Ascending aorta (tissue), 2 donors: ENCODE data around the gene TSC22D2. TPM values are rescaled to one million over a fixed set of nuclear protein-coding genes. Genes with fewer than 3 reads are reported as not detected.

Experiments
- DNase-seq, 2 donors: peaks; one replicate each; pipeline ENCODE4 v3.0.0-alpha.2; 2019; ENCODE audit warnings: low spot score in 2 of 2
- H3K27ac ChIP-seq, 2 donors: fragments of 200-600 bp; sonication (generic); one replicate each; pipeline ENCODE4 v1.5.1; 2016 to 2017; ENCODE audit warnings: mild to moderate bottlenecking in 1 of 2
- H3K27me3 ChIP-seq: fragments of 200-600 bp; sonication (generic); one replicate; pipeline ENCODE4 v1.5.1; 2017
- H3K36me3 ChIP-seq, 2 donors: fragments of 200-600 bp; sonication (generic); one replicate each; pipeline ENCODE4 v1.5.1; 2016
- H3K4me1 ChIP-seq, 2 donors: fragments of 200-600 bp; sonication (generic); one replicate each; pipeline ENCODE4 v1.5.1; 2016 to 2017; ENCODE audit warnings: mild to moderate bottlenecking in 1 of 2
- H3K4me3 ChIP-seq, 2 donors: fragments of 200-600 bp; sonication (generic); one replicate each; pipeline ENCODE4 v1.5.1; 2016 to 2017; ENCODE audit warnings: mild to moderate bottlenecking in 1 of 2
- H3K9me3 ChIP-seq, 2 donors: fragments of 200-600 bp; sonication (generic); one replicate each; pipeline ENCODE4 v1.5.1; 2016
- CTCF ChIP-seq, 3 experiments: fragments of 200-600 bp in 2 of 3; fragments of 450-650 bp in 1 of 3; sonication (generic) in 2 of 3; IDR thresholded peaks; one replicate each; pipeline ENCODE4 v1.5.1; 2016 to 2019; ENCODE audit warnings: antibody characterized with exemption in 3 of 3, mild to moderate bottlenecking in 1 of 3, moderate library complexity in 1 of 3
- intact Hi-C: fragments of 100-400 bp; cut with DNase I; formaldehyde crosslinking; loops from one replicate; pipeline ENCODE4 v1.15.1; 2023
- total RNA-seq: library from RNA; depleted of rRNA; stranded (reverse); fragments of >200 nt; gene quantifications from one replicate; pipeline ENCODE4 v1.1.0, GENCODE V29; 2016

TSC22D2 gene
- total RNA-seq, 1 donor from 2014 or later: 17.9 TPM

GRCh38 chr3:150429767-150430671 is 21.9 kb downstream of the TSC22D2 start:
- no peak for DNase-seq
- TF ChIP-seq CTCF (IDR thresholded peaks at IDR 0.05): no peak
- no peak overlapping the region for H3K27ac ChIP-seq
- peaks cover 0 to 3% of the 10 kb centered on the region in 2 donors for H3K36me3 ChIP-seq
- no peak overlapping the region for H3K4me3 ChIP-seq
- peaks cover 0 to 25% of the 10 kb centered on the region in 2 donors for H3K4me1 ChIP-seq
- intact Hi-C loops: no loop called here
- H3K9me3 ChIP-seq: no peaks in the 10 kb centered on the region
- no peaks in the 10 kb centered on the region for H3K27me3 ChIP-seq

GRCh38 chr3:150433347-150433746 is 25.2 kb downstream of the TSC22D2 start:
- Histone ChIP-seq H3K9me3 (no peaks in the 10 kb centered on the region), H3K27me3 (no peaks in the 10 kb centered on the region), H3K4me3 (no peak overlapping the region), H3K27ac (no peak overlapping the region), H3K4me1 (peaks cover 0 to 25% of the 10 kb centered on the region in 2 donors), H3K36me3 (no peaks in the 10 kb centered on the region)
- no peak for DNase-seq
- TF ChIP-seq CTCF (IDR thresholded peaks at IDR 0.05): no peak
- intact Hi-C loops: no loop called here

- TF ChIP-seq CTCF (IDR thresholded peaks at IDR 0.05): no peak
- no peak for DNase-seq
- Histone ChIP-seq H3K4me3 (no peak overlapping the region), H3K4me1 (peaks cover 0 to 26% of the 10 kb centered on the region in 2 donors), H3K36me3 (no peaks in the 10 kb centered on the region), H3K27me3 (no peaks in the 10 kb centered on the region), H3K27ac (no peak overlapping the region), H3K9me3 (no peaks in the 10 kb centered on the region)
- intact Hi-C loops: no loop called here
Measured at GRCh38 chr3:150434234-150434633, 26.1 kb downstream of the TSC22D2 start.

- peaks cover 0 to 19% of the 10 kb centered on the region in 2 donors for H3K4me1 ChIP-seq
- no peaks in the 10 kb centered on the region for H3K27me3 ChIP-seq
- no peak for DNase-seq
- H3K36me3 ChIP-seq: no peaks in the 10 kb centered on the region
- no peak overlapping the region for H3K27ac ChIP-seq
- intact Hi-C loops: no loop called here
- H3K9me3 ChIP-seq: no peaks in the 10 kb centered on the region
- H3K4me3 ChIP-seq: no peak overlapping the region
- TF ChIP-seq CTCF (IDR thresholded peaks at IDR 0.05): no peak
Measured at GRCh38 chr3:150436161-150436560, 28.1 kb downstream of the TSC22D2 start.

GRCh38 chr3:150439657-150440056 is 31.6 kb downstream of the TSC22D2 start:
- H3K9me3 ChIP-seq: no peaks in the 10 kb centered on the region
- peaks cover 0 to 7% of the 10 kb centered on the region in 2 donors for H3K4me1 ChIP-seq
- no peaks in the 10 kb centered on the region for H3K27me3 ChIP-seq
- DNase-seq: no peak
- no peak overlapping the region for H3K4me3 ChIP-seq
- H3K27ac ChIP-seq: no peak overlapping the region
- intact Hi-C loops: no loop called here
- H3K36me3 ChIP-seq: no peaks in the 10 kb centered on the region
- TF ChIP-seq CTCF (IDR thresholded peaks at IDR 0.05): no peak
